Neural progenitor cell (in vitro differentiated cells): ENCODE results near the gene C17orf50. TPM values are rescaled to one million over a fixed set of nuclear protein-coding genes. Genes with fewer than 3 reads are reported as not detected.

Source experiments
- DNase-seq: peaks from one replicate; pipeline ENCODE4 v3.0.0-alpha.2; 2016; ENCODE audit warnings: low spot score
- H2AFZ ChIP-seq: fragments of 200-600 bp; sonication (generic); replicated peaks from 2 replicates; pipeline ENCODE4 v1.6.1; 2016; ENCODE audit warnings: antibody characterized with exemption
- H3F3A ChIP-seq: fragments of 200-600 bp; sonication (generic); 2 replicates; pipeline ENCODE4 v1.6.1; 2016; ENCODE audit warnings: antibody characterized with exemption, low read depth
- H3K27ac ChIP-seq: fragments of 200-600 bp; sonication (generic); 2 replicates; pipeline ENCODE4 v1.5.1; 2016; ENCODE audit warnings: mild to moderate bottlenecking
- H3K27me3 ChIP-seq: fragments of 200-600 bp; sonication (generic); 2 replicates; pipeline ENCODE4 v1.6.1; 2016; ENCODE audit warnings: mild to moderate bottlenecking, moderate library complexity
- H3K36me3 ChIP-seq: fragments of 200-600 bp; sonication (generic); 2 replicates; pipeline ENCODE4 v1.5.1; 2016
- H3K4me1 ChIP-seq: fragments of 200-600 bp; sonication (generic); 2 replicates; pipeline ENCODE4 v1.6.1; 2016; ENCODE audit warnings: mixed run types
- H3K4me2 ChIP-seq: fragments of 200-600 bp; sonication (generic); 2 replicates; pipeline ENCODE4 v1.6.1; 2016
- H3K4me3 ChIP-seq: fragments of 200-600 bp; sonication (generic); 2 replicates; pipeline ENCODE4 v1.5.1; 2016
- H3K79me2 ChIP-seq: fragments of 200-600 bp; sonication (generic); 2 replicates; pipeline ENCODE4 v1.6.1; 2016; ENCODE audit warnings: low read depth
- H3K9ac ChIP-seq: fragments of 200-600 bp; sonication (generic); 2 replicates; pipeline ENCODE4 v1.6.1; 2016
- H3K9me3 ChIP-seq: fragments of 200-600 bp; sonication (generic); 2 replicates; pipeline ENCODE4 v1.5.1; 2016; ENCODE audit warnings: low read depth
- H4K20me1 ChIP-seq: fragments of 200-600 bp; sonication (generic); 2 replicates; pipeline ENCODE4 v1.6.1; 2016; ENCODE audit warnings: low read depth
- H3K27ac Mint-ChIP-seq: 3 replicates; pipeline ENCODE4 v1.8.0; 2021; ENCODE audit warnings: mixed read lengths
- H3K27me3 Mint-ChIP-seq: 2 replicates; pipeline ENCODE4 v1.8.0; 2022; ENCODE audit warnings: low read depth, mild to moderate bottlenecking, inconsistent platforms, moderate library complexity, mixed read lengths; ENCODE audit not compliant: insufficient read depth
- H3K36me3 Mint-ChIP-seq: 3 replicates; pipeline ENCODE4 v1.8.0; 2021; ENCODE audit warnings: mixed read lengths
- H3K4me1 Mint-ChIP-seq: 3 replicates; pipeline ENCODE4 v1.8.0; 2021; ENCODE audit warnings: mixed read lengths
- H3K4me3 Mint-ChIP-seq: 3 replicates; pipeline ENCODE4 v1.8.0; 2021; ENCODE audit warnings: mild to moderate bottlenecking, moderate library complexity, mixed read lengths
- H3K9me3 Mint-ChIP-seq: 3 replicates; pipeline ENCODE4 v1.8.0; 2020; ENCODE audit warnings: mixed read lengths
- EZH2 ChIP-seq: fragments of 200-600 bp; sonication (generic); IDR thresholded peaks from 2 replicates; pipeline ENCODE4 v1.6.1; 2017; ENCODE audit warnings: antibody characterized with exemption, mild to moderate bottlenecking, moderate library complexity
- EZH2phosphoT487 ChIP-seq: fragments of 200-600 bp; sonication (generic); IDR thresholded peaks from 2 replicates; pipeline ENCODE4 v1.6.1; 2017; ENCODE audit warnings: antibody characterized with exemption
- total RNA-seq: library from RNA; depleted of rRNA; stranded (reverse); fragments of >200 nt; gene quantifications from 2 replicates; pipeline ENCODE4 v1.2.3, GENCODE V29; 2015; ENCODE audit warnings: low replicate concordance
- TF ChIP-seq, protein P1 (sequence below): fragments of 200-600 bp; sonication (generic); IDR thresholded peaks from 2 replicates; pipeline ENCODE4 v1.5.1; 2017; ENCODE audit warnings: antibody characterized with exemption, mild to moderate bottlenecking

C17orf50 gene
- total RNA-seq, 1 donor from 2014 or later = not detected

DNA sequence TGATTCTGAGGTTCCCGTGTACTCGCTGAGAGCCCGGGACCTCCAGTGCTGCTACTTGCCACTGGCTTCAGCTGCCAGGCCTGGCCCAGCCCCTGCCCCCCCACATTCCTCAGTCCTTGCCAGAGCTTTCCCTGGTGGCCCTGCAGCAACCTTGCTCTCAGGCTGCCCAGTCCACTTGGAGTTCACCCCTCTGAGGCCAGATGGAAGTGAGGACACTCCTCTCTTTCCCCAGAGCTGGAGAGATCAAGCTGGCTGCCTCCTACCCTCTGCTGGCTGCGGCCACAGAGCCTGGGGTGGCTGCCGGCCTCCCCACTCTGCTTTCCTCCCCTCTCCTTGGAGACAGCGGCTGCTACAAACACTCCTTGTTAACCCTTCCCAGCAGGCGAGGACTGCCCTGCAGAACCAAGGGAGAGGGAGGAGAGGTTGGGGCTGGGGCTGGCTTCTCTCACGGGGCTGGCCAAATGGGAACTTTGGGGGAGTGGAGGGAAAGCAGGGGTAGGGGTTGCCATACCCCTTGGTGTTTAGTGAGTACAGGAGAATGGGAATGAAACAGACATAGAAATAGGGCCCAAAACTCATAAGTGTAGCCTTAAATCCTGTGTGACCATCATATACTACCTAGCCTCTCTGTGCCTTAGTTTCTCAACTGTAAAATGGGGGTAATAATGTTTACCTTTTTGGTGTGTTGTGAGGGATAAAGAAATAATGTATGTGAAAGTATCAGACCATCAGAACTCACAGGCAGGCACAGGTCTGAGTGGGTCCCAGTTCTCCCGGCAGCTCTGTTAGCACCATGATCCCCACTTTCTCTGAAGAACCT, 7.5 kb upstream of the C17orf50 start, which contains the start of gene GAS2L2:
TSS of gene GAS2L2 (minus strand) at position 295 of the 820 bp plus-strand sequence. CDS start 389 bp downstream, outside the sequence.
- H2AFZ ChIP-seq = no peak within 1 kb of the TSS
- peaks cover 19% of the 10 kb centered on the region for H3K4me1 Mint-ChIP-seq

DNA sequence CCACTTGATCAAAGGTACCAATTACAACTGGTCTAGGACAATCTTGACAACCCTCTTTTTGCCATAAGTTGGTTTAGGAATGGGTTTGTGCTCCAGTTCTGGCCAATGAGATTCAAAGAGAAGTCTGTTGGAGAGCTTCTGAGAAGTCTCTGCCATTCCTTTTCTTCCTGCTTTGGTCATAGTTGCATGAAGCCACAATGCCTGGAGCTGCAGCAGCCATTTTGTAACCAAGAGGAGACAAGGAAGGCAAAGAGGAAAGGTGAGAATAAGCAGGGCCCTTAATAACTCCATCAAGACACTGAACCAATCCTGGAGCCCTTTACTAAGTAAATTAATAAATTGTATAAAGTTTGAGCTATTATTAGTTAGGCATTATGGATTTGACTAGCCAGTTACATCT, 3.4 kb upstream of the C17orf50 start:
- TF ChIP-seq, protein P1, sequence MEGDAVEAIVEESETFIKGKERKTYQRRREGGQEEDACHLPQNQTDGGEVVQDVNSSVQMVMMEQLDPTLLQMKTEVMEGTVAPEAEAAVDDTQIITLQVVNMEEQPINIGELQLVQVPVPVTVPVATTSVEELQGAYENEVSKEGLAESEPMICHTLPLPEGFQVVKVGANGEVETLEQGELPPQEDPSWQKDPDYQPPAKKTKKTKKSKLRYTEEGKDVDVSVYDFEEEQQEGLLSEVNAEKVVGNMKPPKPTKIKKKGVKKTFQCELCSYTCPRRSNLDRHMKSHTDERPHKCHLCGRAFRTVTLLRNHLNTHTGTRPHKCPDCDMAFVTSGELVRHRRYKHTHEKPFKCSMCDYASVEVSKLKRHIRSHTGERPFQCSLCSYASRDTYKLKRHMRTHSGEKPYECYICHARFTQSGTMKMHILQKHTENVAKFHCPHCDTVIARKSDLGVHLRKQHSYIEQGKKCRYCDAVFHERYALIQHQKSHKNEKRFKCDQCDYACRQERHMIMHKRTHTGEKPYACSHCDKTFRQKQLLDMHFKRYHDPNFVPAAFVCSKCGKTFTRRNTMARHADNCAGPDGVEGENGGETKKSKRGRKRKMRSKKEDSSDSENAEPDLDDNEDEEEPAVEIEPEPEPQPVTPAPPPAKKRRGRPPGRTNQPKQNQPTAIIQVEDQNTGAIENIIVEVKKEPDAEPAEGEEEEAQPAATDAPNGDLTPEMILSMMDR = no peak
- no peak for TF ChIP-seq EZH2phosphoT487
- TF ChIP-seq EZH2 = no peak
- Histone ChIP-seq H3K27me3 (no peaks in the 10 kb centered on the region), H3K36me3 (no peaks in the 10 kb centered on the region), H3K79me2 (no peaks in the 10 kb centered on the region), H3K4me2 (no peak overlapping the region), H3F3A (no peaks in the 10 kb centered on the region), H3K27ac (no peak overlapping the region), H4K20me1 (no peaks in the 10 kb centered on the region), H2AFZ (no peak overlapping the region), H3K4me3 (no peak overlapping the region), H3K9me3 (no peaks in the 10 kb centered on the region), H3K9ac (no peak overlapping the region), H3K4me1 (no peaks in the 10 kb centered on the region)
- Mint-ChIP-seq H3K4me1 (peaks cover 7% of the 10 kb centered on the region), H3K4me3 (no peak overlapping the region), H3K36me3 (no peaks in the 10 kb centered on the region), H3K27ac (no peak overlapping the region), H3K27me3 (peaks cover 3% of the 10 kb centered on the region), H3K9me3 (no peaks in the 10 kb centered on the region)
- DNase-seq = no peak

More for the DNA sequence above, 7.5 kb upstream of the C17orf50 start, which contains the start of gene GAS2L2:
- Histone ChIP-seq H3K79me2 (no peaks in the 10 kb centered on the region), H3K4me1 (no peaks in the 10 kb centered on the region), H3K36me3 (no peaks in the 10 kb centered on the region), H3K9ac (no peak within 1 kb of the TSS), H4K20me1 (no peaks in the 10 kb centered on the region), H3K9me3 (no peaks in the 10 kb centered on the region), H3K27ac (no peak within 1 kb of the TSS), H3K4me3 (no peak within 1 kb of the TSS), H3K27me3 (peaks cover 27% of the 10 kb centered on the region), H3F3A (no peaks in the 10 kb centered on the region), H3K4me2 (no peak within 1 kb of the TSS)
- peaks cover 21% of the 10 kb centered on the region for H3K27me3 Mint-ChIP-seq
- no peak for TF ChIP-seq EZH2phosphoT487
- TF ChIP-seq, protein P1 = no peak
- no peak for TF ChIP-seq EZH2
- H3K36me3 Mint-ChIP-seq = no peaks in the 10 kb centered on the region
- H3K4me3 Mint-ChIP-seq = no peak within 1 kb of the TSS
- peak within 1 kb of the TSS; percentile 30 for H3K27ac Mint-ChIP-seq
- DNase-seq = no peak
- H3K9me3 Mint-ChIP-seq = no peaks in the 10 kb centered on the region

DNA sequence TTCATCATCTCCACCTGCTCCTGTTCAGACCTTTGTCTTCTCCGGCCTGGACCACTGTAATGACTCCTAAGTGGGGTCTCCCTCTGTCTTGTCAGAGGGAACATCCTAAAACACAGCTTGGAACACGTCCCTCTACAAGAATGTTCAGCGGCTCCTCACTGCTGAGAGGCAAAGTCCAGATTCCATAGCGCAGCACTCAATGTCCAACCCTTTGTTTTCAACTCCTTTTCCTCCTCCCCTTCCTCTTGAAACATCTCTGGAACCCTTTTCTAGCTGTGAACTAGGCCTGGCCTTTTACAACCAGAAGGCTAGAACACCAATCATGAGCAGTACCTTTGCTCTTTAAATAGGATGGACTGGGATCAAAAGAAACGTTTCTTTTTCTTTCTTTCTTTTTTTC, 914 bp downstream of the C17orf50 start:
- Mint-ChIP-seq H3K9me3 (no peaks in the 10 kb centered on the region), H3K4me3 (no peak overlapping the region), H3K27me3 (peaks cover 3% of the 10 kb centered on the region), H3K27ac (no peak overlapping the region), H3K4me1 (peaks cover 22% of the 10 kb centered on the region), H3K36me3 (no peaks in the 10 kb centered on the region)
- Histone ChIP-seq H3K9me3 (no peaks in the 10 kb centered on the region), H3K4me1 (peaks cover 19% of the 10 kb centered on the region), H3K4me2 (no peak overlapping the region), H3K36me3 (no peaks in the 10 kb centered on the region), H3K79me2 (no peaks in the 10 kb centered on the region), H3K4me3 (no peak overlapping the region), H3K9ac (no peak overlapping the region), H3K27me3 (no peaks in the 10 kb centered on the region), H3K27ac (no peak overlapping the region), H3F3A (peaks cover 29% of the 10 kb centered on the region), H4K20me1 (no peaks in the 10 kb centered on the region), H2AFZ (no peak overlapping the region)
- no peak for TF ChIP-seq EZH2
- no peak for TF ChIP-seq EZH2phosphoT487
- TF ChIP-seq, protein P1 = no peak
- no peak for DNase-seq
